ENCODE measurements around the gene MYZAP. TPM values are rescaled to one million over a fixed set of nuclear protein-coding genes. Genes with fewer than 3 reads are reported as not detected.
A peak's percentile ranks its signal among the peaks of the same experiment; 100 is the strongest.

MYZAP gene
- total RNA-seq (1 to 10 TPM; 2.4 to 9.3 TPM), polyA plus RNA-seq (ENCODE audit: insufficient read length in 2 of 2) (1 to 10 TPM; 2.7 to 3.0 TPM)
- long read RNA-seq, donor 1, partial matches to known transcripts = 0 of 1 reads
- long read RNA-seq, donor 1, other reads (novel, unspliced or antisense) = 0 of 1 reads
- long read RNA-seq, donor 2 = 0 reads
- long read RNA-seq, donor 3 = 0 reads
- long read RNA-seq, donor 4, transcript MYZAP-201 (13 exons, 2,361 nt) = major isoform, 10 of 15 reads
- long read RNA-seq, donor 4, partial matches to known transcripts = 5 of 15 reads
- long read RNA-seq, donor 4, other reads (novel, unspliced or antisense) = 0 of 15 reads

DNA sequence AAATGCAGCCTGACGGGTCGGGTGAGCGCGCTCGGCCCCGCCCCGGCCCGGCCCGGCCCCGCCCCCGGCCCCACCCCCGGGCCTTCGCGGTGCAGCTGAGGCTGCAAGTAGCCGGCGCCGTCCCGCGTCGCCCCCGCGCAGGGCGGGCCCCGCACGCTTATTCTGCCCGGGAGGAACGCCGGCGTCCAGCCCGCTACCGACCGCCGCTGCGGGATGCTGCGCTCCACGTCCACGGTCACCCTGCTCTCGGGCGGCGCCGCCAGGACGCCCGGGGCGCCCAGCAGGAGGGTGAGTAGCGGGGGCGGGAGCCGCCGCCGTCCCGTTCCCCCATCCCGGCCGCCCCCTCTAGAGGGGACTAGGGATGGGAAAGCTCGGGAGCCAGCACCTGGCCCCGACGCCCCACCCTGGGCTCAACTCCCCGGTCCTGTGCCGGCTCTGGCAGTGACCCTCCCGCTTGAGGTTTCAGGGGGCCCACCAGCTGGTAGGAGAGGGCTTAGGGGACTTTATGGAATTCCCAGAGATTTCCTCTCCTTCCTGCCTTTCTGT, at the start of gene MYZAP:
MYZAP (plus strand) TSS at position 83 of the 546 bp plus-strand sequence; CDS start at position 214, 131 bp downstream.
- Histone ChIP-seq H3K27me3 (ENCODE audit: control insufficient read depth, insufficient read depth, low read length) (peaks cover 17% of the 10 kb centered on the region), H3K4me3 (ENCODE audit: low read depth, low read length) (peak within 1 kb of the TSS; percentile 28), H3K36me3 (ENCODE audit: control insufficient read depth, insufficient read depth, low read length) (no peaks in the 10 kb centered on the region), H3K27ac (ENCODE audit: low read depth, low read length) (no peak within 1 kb of the TSS), H3K4me1 (ENCODE audit: control insufficient read depth, insufficient read depth, low read length) (peaks cover 14% of the 10 kb centered on the region), H3K9me3 (ENCODE audit: control insufficient read depth, insufficient read depth, low read length) (no peaks in the 10 kb centered on the region)
- under 1% methylated on average over 55 of the region's 58 CpGs for WGBS (ENCODE audit: insufficient coverage)
- DNase-seq (ENCODE audit: low read depth in 4 of 6, low spot score in 6 of 6) = peak in 1 of 6 donors; percentile 43

DNA sequence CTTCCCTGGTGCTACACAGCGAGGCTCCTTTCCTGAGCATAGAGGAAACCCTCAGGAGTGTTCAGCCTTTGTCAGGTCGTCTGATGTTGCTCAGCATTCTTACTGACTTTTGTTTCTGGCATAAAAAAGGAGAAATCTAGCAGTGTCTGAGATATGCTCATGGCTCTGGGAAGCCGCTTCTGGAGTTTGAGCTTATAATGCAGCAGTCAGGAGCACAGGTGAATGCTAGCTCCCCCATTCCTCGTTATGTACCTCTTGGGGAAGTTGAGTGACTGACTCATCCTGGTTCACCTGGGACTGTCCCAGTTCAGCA, 49.2 kb upstream of the MYZAP start:
- peaks cover 26% of the 10 kb centered on the region for H3K36me3 ChIP-seq (ENCODE audit: control insufficient read depth, insufficient read depth, low read length)
- peaks cover 16% of the 10 kb centered on the region for H3K4me1 ChIP-seq (ENCODE audit: control insufficient read depth, insufficient read depth, low read length)
- no peak overlapping the region for H3K27ac ChIP-seq (ENCODE audit: low read depth, low read length)
- 54% methylated on average over 4 of the region's 4 CpGs for WGBS (ENCODE audit: insufficient coverage)
- no peak overlapping the region for H3K4me3 ChIP-seq (ENCODE audit: low read depth, low read length)
- no peaks in the 10 kb centered on the region for H3K27me3 ChIP-seq (ENCODE audit: control insufficient read depth, insufficient read depth, low read length)
- H3K9me3 ChIP-seq (ENCODE audit: control insufficient read depth, insufficient read depth, low read length) = no peaks in the 10 kb centered on the region
- no peak for DNase-seq (ENCODE audit: low read depth in 4 of 6, low spot score in 6 of 6)

GRCh38 chr15:57544848-57545480, 46.7 kb upstream of the MYZAP start:
- DNase-seq (ENCODE audit: low read depth in 4 of 6, low spot score in 6 of 6) = no peak
- Histone ChIP-seq H3K4me1 (ENCODE audit: control insufficient read depth, insufficient read depth, low read length) (peaks cover 4% of the 10 kb centered on the region), H3K9me3 (ENCODE audit: control insufficient read depth, insufficient read depth, low read length) (no peaks in the 10 kb centered on the region), H3K27me3 (ENCODE audit: control insufficient read depth, insufficient read depth, low read length) (no peaks in the 10 kb centered on the region), H3K27ac (ENCODE audit: low read depth, low read length) (no peak overlapping the region), H3K36me3 (ENCODE audit: control insufficient read depth, insufficient read depth, low read length) (peaks cover 26% of the 10 kb centered on the region), H3K4me3 (ENCODE audit: low read depth, low read length) (no peak overlapping the region)
- 82% methylated on average over 9 of the region's 11 CpGs for WGBS (ENCODE audit: insufficient coverage)

GRCh38 chr15:57545995-57546394, 45.7 kb upstream of the MYZAP start:
- WGBS (ENCODE audit: insufficient coverage) = 72% methylated on average over 5 of the region's 8 CpGs
- H3K27ac ChIP-seq (ENCODE audit: low read depth, low read length) = no peak overlapping the region
- no peaks in the 10 kb centered on the region for H3K9me3 ChIP-seq (ENCODE audit: control insufficient read depth, insufficient read depth, low read length)
- H3K4me1 ChIP-seq (ENCODE audit: control insufficient read depth, insufficient read depth, low read length) = peaks cover 4% of the 10 kb centered on the region
- no peak overlapping the region for H3K4me3 ChIP-seq (ENCODE audit: low read depth, low read length)
- no peak for DNase-seq (ENCODE audit: low read depth in 4 of 6, low spot score in 6 of 6)
- no peaks in the 10 kb centered on the region for H3K27me3 ChIP-seq (ENCODE audit: control insufficient read depth, insufficient read depth, low read length)
- H3K36me3 ChIP-seq (ENCODE audit: control insufficient read depth, insufficient read depth, low read length) = peaks cover 26% of the 10 kb centered on the region

GRCh38 chr15:57547243-57547755, 44.4 kb upstream of the MYZAP start:
- Histone ChIP-seq H3K4me1 (ENCODE audit: control insufficient read depth, insufficient read depth, low read length) (peaks cover 7% of the 10 kb centered on the region), H3K4me3 (ENCODE audit: low read depth, low read length) (no peak overlapping the region), H3K36me3 (ENCODE audit: control insufficient read depth, insufficient read depth, low read length) (peaks cover 24% of the 10 kb centered on the region), H3K9me3 (ENCODE audit: control insufficient read depth, insufficient read depth, low read length) (no peaks in the 10 kb centered on the region), H3K27me3 (ENCODE audit: control insufficient read depth, insufficient read depth, low read length) (no peaks in the 10 kb centered on the region), H3K27ac (ENCODE audit: low read depth, low read length) (no peak overlapping the region)
- DNase-seq (ENCODE audit: low read depth in 4 of 6, low spot score in 6 of 6) = no peak
- 66% methylated on average over 9 of the region's 11 CpGs for WGBS (ENCODE audit: insufficient coverage)

DNA sequence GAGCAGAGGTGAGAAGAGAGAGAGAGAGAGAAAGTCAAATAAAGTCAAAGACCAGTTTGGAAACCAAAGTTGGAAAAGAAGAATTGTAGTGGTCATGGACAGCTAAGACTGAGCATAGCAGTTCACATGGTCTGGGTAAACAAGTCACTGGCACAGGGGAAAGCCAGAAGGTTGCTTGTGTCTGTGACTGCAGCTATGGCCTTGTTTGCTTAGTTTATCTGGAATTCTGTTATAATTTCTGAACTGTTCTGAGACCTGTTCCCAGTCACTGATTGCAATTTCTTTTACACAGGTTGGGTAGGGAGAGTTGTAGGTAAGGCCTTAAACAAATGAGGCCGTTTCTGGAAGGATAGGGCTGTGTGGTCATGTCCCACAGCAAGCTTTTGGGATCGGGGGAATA, 43.4 kb upstream of the MYZAP start:
- no peak for DNase-seq (ENCODE audit: low read depth in 4 of 6, low spot score in 6 of 6)
- Histone ChIP-seq H3K27me3 (ENCODE audit: control insufficient read depth, insufficient read depth, low read length) (no peaks in the 10 kb centered on the region), H3K9me3 (ENCODE audit: control insufficient read depth, insufficient read depth, low read length) (no peaks in the 10 kb centered on the region), H3K27ac (ENCODE audit: low read depth, low read length) (peak overlapping the region; percentile 29), H3K4me3 (ENCODE audit: low read depth, low read length) (no peak overlapping the region), H3K36me3 (ENCODE audit: control insufficient read depth, insufficient read depth, low read length) (peaks cover 24% of the 10 kb centered on the region), H3K4me1 (ENCODE audit: control insufficient read depth, insufficient read depth, low read length) (peaks cover 8% of the 10 kb centered on the region)
- WGBS (ENCODE audit: insufficient coverage) = 87% methylated on average over 2 of the region's 2 CpGs

DNA sequence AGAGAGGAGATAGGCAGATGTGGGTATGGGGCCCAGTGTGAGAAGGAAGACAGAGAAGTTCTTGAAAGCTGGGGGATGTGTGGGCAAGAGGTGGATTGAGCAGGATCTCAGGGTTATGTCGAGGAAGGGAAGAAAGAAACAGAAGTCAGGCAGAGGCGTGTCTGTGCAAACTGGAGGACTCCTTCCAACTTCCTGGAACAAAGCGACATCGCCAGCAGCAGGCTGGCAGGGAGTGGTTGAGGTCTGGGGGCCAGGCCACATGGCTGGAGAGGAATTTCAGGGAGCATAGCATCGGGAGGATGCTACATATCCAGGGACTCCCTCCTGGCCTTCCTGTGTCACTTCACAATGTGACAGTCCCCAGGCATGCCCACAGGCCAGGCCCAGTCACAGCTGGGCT, 42.9 kb upstream of the MYZAP start:
- Histone ChIP-seq H3K4me1 (ENCODE audit: control insufficient read depth, insufficient read depth, low read length) (peaks cover 13% of the 10 kb centered on the region), H3K27ac (ENCODE audit: low read depth, low read length) (peak overlapping the region; percentile 29), H3K4me3 (ENCODE audit: low read depth, low read length) (no peak overlapping the region)

GRCh38 chr15:57549935-57550334, 41.8 kb upstream of the MYZAP start:
- no peak for DNase-seq (ENCODE audit: low read depth in 4 of 6, low spot score in 6 of 6)
- peak overlapping the region; percentile 40 for H3K27ac ChIP-seq (ENCODE audit: low read depth, low read length)

More for the DNA sequence above, 42.9 kb upstream of the MYZAP start:
- Histone ChIP-seq H3K9me3 (ENCODE audit: control insufficient read depth, insufficient read depth, low read length) (no peaks in the 10 kb centered on the region), H3K27me3 (ENCODE audit: control insufficient read depth, insufficient read depth, low read length) (no peaks in the 10 kb centered on the region), H3K36me3 (ENCODE audit: control insufficient read depth, insufficient read depth, low read length) (peaks cover 21% of the 10 kb centered on the region)
- DNase-seq (ENCODE audit: low read depth in 4 of 6, low spot score in 6 of 6) = no peak
- 86% methylated on average over 5 of the region's 5 CpGs for WGBS (ENCODE audit: insufficient coverage)

GRCh38 chr15:57550640-57551039, 41.1 kb upstream of the MYZAP start:
- H3K27ac ChIP-seq (ENCODE audit: low read depth, low read length) = peak overlapping the region; percentile 22
- H3K4me3 ChIP-seq (ENCODE audit: low read depth, low read length) = no peak overlapping the region
- H3K27me3 ChIP-seq (ENCODE audit: control insufficient read depth, insufficient read depth, low read length) = no peaks in the 10 kb centered on the region
- peak in 1 of 6 donors; percentile 43 for DNase-seq (ENCODE audit: low read depth in 4 of 6, low spot score in 6 of 6)
- peaks cover 23% of the 10 kb centered on the region for H3K4me1 ChIP-seq (ENCODE audit: control insufficient read depth, insufficient read depth, low read length)
- peaks cover 9% of the 10 kb centered on the region for H3K36me3 ChIP-seq (ENCODE audit: control insufficient read depth, insufficient read depth, low read length)
- 74% methylated on average over 4 of the region's 4 CpGs for WGBS (ENCODE audit: insufficient coverage)
- H3K9me3 ChIP-seq (ENCODE audit: control insufficient read depth, insufficient read depth, low read length) = no peaks in the 10 kb centered on the region

More at GRCh38 chr15:57549935-57550334, 41.8 kb upstream of the MYZAP start:
- Histone ChIP-seq H3K36me3 (ENCODE audit: control insufficient read depth, insufficient read depth, low read length) (peaks cover 14% of the 10 kb centered on the region), H3K9me3 (ENCODE audit: control insufficient read depth, insufficient read depth, low read length) (no peaks in the 10 kb centered on the region), H3K4me1 (ENCODE audit: control insufficient read depth, insufficient read depth, low read length) (peaks cover 22% of the 10 kb centered on the region), H3K27me3 (ENCODE audit: control insufficient read depth, insufficient read depth, low read length) (no peaks in the 10 kb centered on the region), H3K4me3 (ENCODE audit: low read depth, low read length) (no peak overlapping the region)
- no CpG with 5 or more reads among the region's 6 CpGs for whole genome bisulfite sequencing (ENCODE audit: insufficient coverage)

Data from spinal cord (tissue), 10 donors.